OCI-LY3 (cell line): Measurements from ENCODE around the gene SEMA5A.

Experiments used
- EZH2phosphoT487 ChIP-seq: fragments of 200-600 bp; shearing (Covaris generic); IDR thresholded peaks from 2 replicates; pipeline ENCODE4 v1.6.1; 2018; ENCODE audit warnings: antibody characterized with exemption, mixed run types, low read depth
- TF ChIP-seq, protein P1 (sequence below): fragments of 200-600, 300-600 bp; sonication (generic); IDR thresholded peaks from 2 replicates; pipeline ENCODE4 v1.5.1; 2014; ENCODE audit warnings: antibody characterized with exemption, low read length, low read depth

DNA sequence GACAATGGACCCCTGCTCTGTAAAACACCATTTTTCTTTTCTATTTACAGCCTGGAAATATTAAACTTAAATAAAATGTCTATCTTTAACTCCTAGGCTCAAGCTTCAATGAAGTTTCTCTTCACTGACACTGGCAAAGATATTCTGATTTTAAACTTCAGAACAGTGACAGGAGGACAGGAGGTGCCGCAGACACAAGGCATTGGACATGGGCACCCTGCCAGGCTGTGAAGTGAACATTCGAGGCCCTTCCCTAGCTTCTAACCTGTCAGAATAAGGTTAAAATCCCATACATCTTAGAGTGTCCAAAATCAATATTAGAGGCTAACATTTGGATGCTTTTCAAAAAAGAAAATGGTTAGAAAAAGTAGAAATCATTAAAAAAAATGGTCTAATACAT lies 9.2 kb downstream of the SEMA5A start:
- TF ChIP-seq, protein P1, sequence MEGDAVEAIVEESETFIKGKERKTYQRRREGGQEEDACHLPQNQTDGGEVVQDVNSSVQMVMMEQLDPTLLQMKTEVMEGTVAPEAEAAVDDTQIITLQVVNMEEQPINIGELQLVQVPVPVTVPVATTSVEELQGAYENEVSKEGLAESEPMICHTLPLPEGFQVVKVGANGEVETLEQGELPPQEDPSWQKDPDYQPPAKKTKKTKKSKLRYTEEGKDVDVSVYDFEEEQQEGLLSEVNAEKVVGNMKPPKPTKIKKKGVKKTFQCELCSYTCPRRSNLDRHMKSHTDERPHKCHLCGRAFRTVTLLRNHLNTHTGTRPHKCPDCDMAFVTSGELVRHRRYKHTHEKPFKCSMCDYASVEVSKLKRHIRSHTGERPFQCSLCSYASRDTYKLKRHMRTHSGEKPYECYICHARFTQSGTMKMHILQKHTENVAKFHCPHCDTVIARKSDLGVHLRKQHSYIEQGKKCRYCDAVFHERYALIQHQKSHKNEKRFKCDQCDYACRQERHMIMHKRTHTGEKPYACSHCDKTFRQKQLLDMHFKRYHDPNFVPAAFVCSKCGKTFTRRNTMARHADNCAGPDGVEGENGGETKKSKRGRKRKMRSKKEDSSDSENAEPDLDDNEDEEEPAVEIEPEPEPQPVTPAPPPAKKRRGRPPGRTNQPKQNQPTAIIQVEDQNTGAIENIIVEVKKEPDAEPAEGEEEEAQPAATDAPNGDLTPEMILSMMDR = no peak
- TF ChIP-seq EZH2phosphoT487 = no peak
